Measurements from ENCODE around the gene LRFN2. TPM values are rescaled to one million over a fixed set of nuclear protein-coding genes. Genes with fewer than 3 reads are reported as not detected.

The LRFN2 gene
- total RNA-seq, 6 donors from 2014 or later, result 0.06 to 0.20 TPM; not detected in 4

- Histone ChIP-seq H3K27me3 (peaks cover 0 to 3% (median 0%) of the 10 kb centered on the region in 4 donors), H3K27ac (no peak overlapping the region), H3K36me3 (no peaks in the 10 kb centered on the region), H3K9me3 (no peaks in the 10 kb centered on the region), H3K4me1 (peaks cover 14 to 27% (median 17%) of the 10 kb centered on the region in 4 donors), H3K4me3 (no peak overlapping the region)
- 44% methylated on average over 11 of the region's 11 CpGs for WGBS, 2 donors
- no peak for ATAC-seq (ENCODE audit: low FRiP score in 2 of 2)
- TF ChIP-seq POLR2AphosphoS5 (IDR thresholded peaks at IDR 0.05), result no peak
- no peak for TF ChIP-seq POLR2A (IDR thresholded peaks at IDR 0.05)
- no peak for TF ChIP-seq CTCF (IDR thresholded peaks at IDR 0.05)
- TF ChIP-seq EP300 (IDR thresholded peaks at IDR 0.05), result no peak
- no peak for DNase-seq
Observed at GRCh38 chr6:40585651-40586269, 1.4 kb downstream of the LRFN2 start.

DNA sequence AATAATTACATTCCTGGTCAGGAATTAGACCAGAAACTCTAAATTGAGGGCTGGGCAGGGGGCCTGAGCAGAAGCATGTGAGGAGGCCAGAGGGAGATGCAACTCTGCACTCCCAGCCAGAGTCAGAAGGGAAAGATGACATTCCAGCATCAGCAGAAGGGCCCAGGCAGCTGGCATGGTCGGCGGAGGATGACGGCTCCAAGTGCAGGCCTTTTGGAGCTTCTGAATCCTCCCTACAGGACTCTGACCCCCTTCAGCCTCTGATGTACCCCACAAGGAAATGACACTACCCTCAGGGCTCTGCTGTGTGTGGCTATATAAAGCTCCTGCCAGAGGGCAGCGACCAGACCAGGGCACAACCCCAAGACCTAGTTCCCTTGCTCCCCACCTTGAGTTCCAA, 1.9 kb downstream of the LRFN2 start:
- TF ChIP-seq POLR2A (IDR thresholded peaks at IDR 0.05), result no peak
- no peak for TF ChIP-seq POLR2AphosphoS5 (IDR thresholded peaks at IDR 0.05)
- TF ChIP-seq CTCF (IDR thresholded peaks at IDR 0.05), result no peak
- TF ChIP-seq EP300 (IDR thresholded peaks at IDR 0.05), result no peak
- H3K27ac ChIP-seq, result no peak overlapping the region
- no peak overlapping the region for H3K4me3 ChIP-seq
- no peaks in the 10 kb centered on the region for H3K36me3 ChIP-seq
- 71% methylated on average over 4 of the region's 4 CpGs; no CpG with 5 or more reads in 1 of the 2 donors for WGBS, 2 donors
- ATAC-seq (ENCODE audit: low FRiP score in 2 of 2) (no peak), DNase-seq (no peak)
- H3K4me1 ChIP-seq, result peaks cover 14 to 27% (median 17%) of the 10 kb centered on the region in 4 donors
- H3K27me3 ChIP-seq, result peaks cover 0 to 3% (median 0%) of the 10 kb centered on the region in 4 donors
- no peaks in the 10 kb centered on the region for H3K9me3 ChIP-seq

- Histone ChIP-seq H3K36me3 (no peaks in the 10 kb centered on the region), H3K4me3 (no peak overlapping the region), H3K4me1 (peaks cover 14 to 27% (median 17%) of the 10 kb centered on the region in 4 donors), H3K9me3 (no peaks in the 10 kb centered on the region), H3K27ac (no peak overlapping the region), H3K27me3 (peaks cover 0 to 3% (median 0%) of the 10 kb centered on the region in 4 donors)
- WGBS, 2 donors, result 39 to 63% methylated on average over 2 of the region's 2 CpGs
- no peak for ATAC-seq (ENCODE audit: low FRiP score in 2 of 2)
- no peak for DNase-seq
- TF ChIP-seq POLR2A (IDR thresholded peaks at IDR 0.05) (no peak), CTCF (IDR thresholded peaks at IDR 0.05) (no peak), EP300 (IDR thresholded peaks at IDR 0.05) (no peak), POLR2AphosphoS5 (IDR thresholded peaks at IDR 0.05) (no peak)
Observed at GRCh38 chr6:40584741-40585140, 2.4 kb downstream of the LRFN2 start.

DNA sequence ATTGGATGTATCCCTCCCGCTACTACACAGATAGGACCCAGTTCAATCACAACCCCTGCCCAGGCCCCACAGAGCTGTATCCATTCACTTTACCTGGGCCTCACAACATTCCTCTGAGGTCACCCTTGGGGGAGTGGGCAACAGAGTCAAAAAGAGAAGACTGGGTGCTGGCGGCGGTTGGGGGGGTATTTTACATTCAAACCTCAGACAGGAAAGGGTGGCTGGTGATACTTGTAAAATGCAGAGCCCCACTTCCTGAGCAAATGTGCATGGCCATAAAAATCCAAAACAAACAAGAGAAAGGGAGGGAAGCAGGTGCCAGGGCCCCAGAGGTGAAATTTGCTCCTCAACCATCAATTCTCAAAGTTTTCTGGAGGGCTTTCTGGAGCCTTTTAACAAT, 3.5 kb downstream of the LRFN2 start:
- Histone ChIP-seq H3K4me3 (no peak overlapping the region), H3K9me3 (no peaks in the 10 kb centered on the region), H3K36me3 (no peaks in the 10 kb centered on the region), H3K27me3 (peaks cover 0 to 3% (median 0%) of the 10 kb centered on the region in 4 donors), H3K4me1 (peaks cover 14 to 27% (median 17%) of the 10 kb centered on the region in 4 donors), H3K27ac (no peak overlapping the region)
- DNase-seq, result no peak
- TF ChIP-seq POLR2A (IDR thresholded peaks at IDR 0.05), result no peak
- no peak for TF ChIP-seq EP300 (IDR thresholded peaks at IDR 0.05)
- no peak for ATAC-seq (ENCODE audit: low FRiP score in 2 of 2)
- 54 to 62% methylated on average over 3 of the region's 3 CpGs for WGBS, 2 donors

- H3K9me3 ChIP-seq, result no peaks in the 10 kb centered on the region
- DNase-seq (no peak), ATAC-seq (ENCODE audit: low FRiP score in 2 of 2) (no peak)
- no peak for TF ChIP-seq CTCF (IDR thresholded peaks at IDR 0.05)
- no peak for TF ChIP-seq POLR2AphosphoS5 (IDR thresholded peaks at IDR 0.05)
- TF ChIP-seq POLR2A (IDR thresholded peaks at IDR 0.05), result no peak
- TF ChIP-seq EP300 (IDR thresholded peaks at IDR 0.05), result no peak
- H3K4me1 ChIP-seq, result peaks cover 13 to 20% (median 14%) of the 10 kb centered on the region in 4 donors
- H3K27ac ChIP-seq, result no peak overlapping the region
- no peak overlapping the region for H3K4me3 ChIP-seq
- peaks cover 0 to 3% (median 0%) of the 10 kb centered on the region in 4 donors for H3K27me3 ChIP-seq
- no peaks in the 10 kb centered on the region for H3K36me3 ChIP-seq
- WGBS, 2 donors, result 85 to 89% methylated on average over 3 of the region's 3 CpGs
Observed at GRCh38 chr6:40582892-40583291, 4.3 kb downstream of the LRFN2 start.
